Stimulated activated CD8-positive, alpha-beta memory T cell treated with anti-CD3 and anti-CD28 coated beads, Interleukin-7, amount 100 ng/mL, for 24 hours (primary cell): Measurements from ENCODE around the gene KCNIP3.
"Not testable (repeated sequence)": the region's sequence is repeated elsewhere in the genome, so short reads cannot be mapped to it uniquely, and the experiment has no call there.

Experiments used
- DNase-seq: peaks from one replicate; pipeline ENCODE4 v3.0.0-alpha.2; 2020; ENCODE audit warnings: low read depth

KCNIP3 gene

GRCh38 chr2:95348609-95349567, 51.7 kb downstream of the KCNIP3 start:
- no peak for DNase-seq

- no peak for DNase-seq
Measured at GRCh38 chr2:95349568-95350322, 52.6 kb downstream of the KCNIP3 start.

GRCh38 chr2:95350368-95350767, 53.2 kb downstream of the KCNIP3 start:
- DNase-seq = no peak

- DNase-seq = no peak
Measured at GRCh38 chr2:95350774-95351597, 53.8 kb downstream of the KCNIP3 start.

- DNase-seq = no peak
Measured at GRCh38 chr2:95351598-95351915, 54.4 kb downstream of the KCNIP3 start.

GRCh38 chr2:95352310-95353054, 55.3 kb downstream of the KCNIP3 start:
- DNase-seq = no peak

- no peak for DNase-seq
Measured at GRCh38 chr2:95353055-95353575, 56.0 kb downstream of the KCNIP3 start.

GRCh38 chr2:95353613-95354468, 56.7 kb downstream of the KCNIP3 start:
- no peak for DNase-seq

- DNase-seq = no peak
Measured at GRCh38 chr2:95354469-95354901, 57.3 kb downstream of the KCNIP3 start.

- no peak for DNase-seq
Measured at GRCh38 chr2:95354925-95355324, 57.8 kb downstream of the KCNIP3 start.

- not testable (repeated sequence) for DNase-seq
Measured at GRCh38 chr2:95355486-95355885, 58.3 kb downstream of the KCNIP3 start.

GRCh38 chr2:95356821-95357700, 59.9 kb downstream of the KCNIP3 start:
- no peak for DNase-seq

GRCh38 chr2:95357717-95358280, 60.7 kb downstream of the KCNIP3 start:
- DNase-seq = no peak

- no peak for DNase-seq
Measured at GRCh38 chr2:95359031-95359430, 61.9 kb downstream of the KCNIP3 start.

- DNase-seq = no peak
Measured at GRCh38 chr2:95359501-95359930, 62.4 kb downstream of the KCNIP3 start.

GRCh38 chr2:95361216-95361980, 64.3 kb downstream of the KCNIP3 start:
- no peak for DNase-seq

GRCh38 chr2:95362486-95362885, 65.3 kb downstream of the KCNIP3 start:
- DNase-seq = no peak

- no peak for DNase-seq
Measured at GRCh38 chr2:95366514-95366913, 69.4 kb downstream of the KCNIP3 start.
